T47D (cell line): ENCODE results near the gene KMT2E.
"Not testable (repeated sequence)": the region's sequence is repeated elsewhere in the genome, so short reads cannot be mapped to it uniquely, and the experiment has no call there.

Experiments
- DNase-seq, 2 experiments: peaks; one replicate each; pipeline versions ENCODE4 v3.0.0 to v3.0.0-alpha.2; 2011 to 2012; ENCODE audit warnings: low read depth in 1 of 2, low spot score in 1 of 2
- JUND ChIP-seq: IDR thresholded peaks from 2 replicates; pipeline ENCODE4 v1.6.1; 2012; ENCODE audit warnings: low read depth
- in situ Hi-C: cut with HindIII; loops from 2 replicates; pipeline ENCODE4 v1.10.0; 2016; ENCODE audit warnings: low sequenced_read_pairs, low pct_unique_long_range_greater_than_20kb

The KMT2E gene

DNA sequence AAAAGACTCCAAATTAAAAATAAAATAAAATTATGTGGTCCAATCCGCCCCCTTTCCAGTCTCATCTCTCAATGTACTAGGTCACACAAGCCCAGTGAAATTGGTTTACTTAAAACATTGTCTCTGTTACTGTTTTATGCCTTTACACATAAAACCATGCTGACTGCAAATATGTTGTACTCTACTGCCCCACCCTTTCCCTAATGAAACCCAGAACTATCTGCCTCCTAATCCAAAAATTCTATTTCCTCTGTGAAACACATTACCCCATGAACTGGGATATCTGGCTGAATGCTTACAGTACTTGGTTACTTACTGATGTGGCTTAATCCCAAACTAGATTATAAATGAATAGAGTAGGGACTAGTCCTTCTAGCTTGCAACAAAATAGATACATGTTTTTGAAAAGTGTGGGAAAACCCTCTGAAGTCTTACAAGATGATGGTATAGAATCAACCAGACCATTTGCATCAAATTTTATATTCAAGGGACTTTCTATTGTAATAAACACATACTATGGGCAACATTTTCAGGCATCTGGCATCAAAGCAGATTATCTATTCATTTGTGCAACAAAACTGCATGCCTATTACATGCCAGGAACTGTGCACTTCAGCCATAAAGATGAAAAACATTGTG is 10.0 kb upstream of the KMT2E start:
- in situ Hi-C loops = no loop called here
- TF ChIP-seq JUND = no peak
- no peak for DNase-seq

DNA sequence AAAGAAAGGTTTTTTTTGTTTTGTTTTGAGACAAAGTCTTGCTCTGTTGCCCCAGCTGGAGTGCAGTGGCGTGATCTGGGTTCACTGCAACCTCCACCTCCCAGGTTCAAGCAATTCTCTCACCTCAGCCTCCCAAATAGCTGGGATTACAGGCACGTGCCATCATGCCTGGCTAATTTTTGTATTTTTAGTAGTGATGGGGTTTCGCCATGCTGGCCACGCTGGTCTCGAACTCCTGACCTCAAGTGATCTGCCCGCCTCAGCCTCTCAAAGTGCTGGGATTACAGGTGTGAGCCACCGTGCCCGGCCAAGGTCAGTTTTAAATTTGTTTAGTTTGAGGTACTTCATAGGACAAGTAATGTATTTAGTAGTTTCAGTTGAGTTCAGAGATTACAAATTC is 9.0 kb upstream of the KMT2E start:
- DNase-seq, in situ Hi-C loops: not testable (repeated sequence)

DNA sequence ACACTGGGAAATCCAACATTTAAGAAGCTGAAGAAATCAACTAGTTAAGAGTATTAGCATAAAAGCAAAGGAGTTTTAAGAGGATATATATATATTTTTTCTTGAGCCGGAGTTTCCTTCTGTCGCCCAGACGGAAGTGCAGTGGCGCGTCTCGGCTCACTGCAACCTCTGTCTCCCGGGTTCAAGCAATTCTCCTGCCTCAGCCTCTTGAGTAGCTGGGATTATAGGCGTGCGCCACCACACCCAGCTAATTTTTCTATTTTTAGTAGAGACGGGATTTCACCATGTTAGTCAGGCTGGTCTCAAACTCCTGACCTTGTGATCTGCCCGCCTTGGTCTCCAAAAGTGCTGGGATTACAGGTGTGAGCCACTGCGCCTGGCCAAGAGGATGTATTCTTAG is 8.5 kb upstream of the KMT2E start:
- DNase-seq, in situ Hi-C loops: not testable (repeated sequence)

DNA sequence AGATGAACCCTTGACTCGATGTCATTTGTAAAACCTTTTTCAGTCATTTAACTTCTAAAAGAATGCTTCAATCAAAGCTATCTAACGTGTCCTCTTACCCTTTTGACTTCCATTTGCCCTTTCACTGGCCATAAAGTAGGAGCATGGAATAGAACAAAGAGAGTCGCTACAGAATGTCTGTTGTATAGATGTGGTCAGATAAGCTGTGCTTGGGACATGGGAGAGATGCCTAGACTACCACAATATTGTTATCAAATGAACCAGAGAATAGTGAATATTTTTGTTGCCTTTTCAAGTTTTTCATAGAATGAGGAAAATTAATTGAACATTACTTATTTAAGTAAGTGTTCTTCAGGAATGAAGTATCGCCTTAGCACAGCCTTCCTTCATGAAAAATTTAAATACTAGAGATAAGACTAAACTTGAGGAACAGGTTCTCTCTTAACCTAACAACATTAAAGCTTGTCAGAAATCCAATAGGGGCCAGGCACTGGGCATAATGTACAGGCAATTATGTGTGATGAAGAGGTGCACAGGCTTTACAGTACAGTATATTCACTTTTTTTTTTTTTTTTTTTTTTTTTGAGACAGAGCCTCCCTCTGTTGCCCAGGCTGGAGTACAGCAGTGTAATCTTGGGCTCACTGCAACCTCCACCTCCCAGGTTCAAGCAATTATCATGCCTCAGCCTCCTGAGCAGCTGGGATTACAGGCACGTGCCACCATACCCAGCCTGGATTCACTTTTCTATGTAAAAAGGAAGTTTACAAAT is 7.5 kb upstream of the KMT2E start:
- in situ Hi-C loops = no loop called here
- peak in 1 of 2 experiments; percentile 64 for DNase-seq
- no peak for TF ChIP-seq JUND

DNA sequence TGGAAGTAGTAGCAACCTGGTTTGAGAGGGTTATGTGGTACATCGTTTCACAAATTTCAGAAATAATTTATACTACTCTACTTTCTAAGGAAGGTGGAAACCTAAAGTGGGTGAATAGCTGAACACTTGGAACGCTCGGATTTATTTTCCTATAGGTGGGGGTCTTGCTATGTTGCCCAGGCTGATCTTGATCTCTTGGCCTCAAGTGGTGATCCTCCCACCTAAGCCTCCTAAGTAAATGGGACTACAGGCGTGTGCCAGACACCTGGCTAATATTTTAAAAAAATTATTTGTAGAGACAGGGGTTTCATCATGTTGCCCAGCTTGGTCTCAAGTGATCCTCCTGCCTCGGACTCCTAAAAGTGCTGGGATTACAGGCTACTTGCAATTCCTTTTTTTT is 6.7 kb upstream of the KMT2E start:
- in situ Hi-C loops = no loop called here
- no peak for DNase-seq
- TF ChIP-seq JUND = no peak

DNA sequence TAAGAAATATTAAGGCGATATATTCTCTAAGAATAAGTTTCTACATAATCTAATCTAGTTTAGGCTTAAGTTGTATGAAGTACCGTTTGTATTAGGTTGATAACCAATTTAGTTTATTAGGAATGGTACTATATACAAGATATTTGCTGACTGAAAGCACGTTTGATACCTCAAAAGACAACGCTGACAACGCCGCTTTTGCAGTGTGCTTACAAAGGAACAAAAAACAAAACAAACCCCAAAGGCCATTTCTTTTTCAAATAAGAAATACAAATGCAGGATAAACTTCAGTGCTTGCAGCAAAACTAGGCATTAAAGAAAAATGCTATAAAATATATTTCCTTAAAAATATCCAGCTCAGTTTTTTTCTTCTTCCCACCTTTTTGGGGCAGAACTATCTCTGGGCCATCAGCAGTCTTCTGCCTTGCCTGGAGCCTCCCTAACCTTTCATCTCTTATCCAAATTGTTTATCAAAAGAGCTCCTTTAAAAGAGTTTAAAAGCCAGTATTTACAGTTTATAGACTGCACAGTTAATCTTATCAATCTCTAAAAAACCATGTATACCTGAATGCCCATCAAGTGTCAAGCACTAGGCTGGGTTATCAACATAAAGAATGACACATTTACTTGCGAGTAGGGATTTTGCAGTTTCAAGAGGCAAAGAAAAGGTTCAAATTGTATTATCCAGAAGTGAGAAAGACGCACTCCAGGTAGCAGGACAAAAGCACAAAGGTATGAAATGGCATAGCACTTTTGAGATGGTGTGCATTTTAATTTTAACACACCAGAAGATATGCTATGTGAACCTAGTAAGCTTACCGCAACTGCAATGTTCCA is 4.1 kb upstream of the KMT2E start:
- in situ Hi-C loops = no loop called here
- no peak for DNase-seq
- no peak for TF ChIP-seq JUND

DNA sequence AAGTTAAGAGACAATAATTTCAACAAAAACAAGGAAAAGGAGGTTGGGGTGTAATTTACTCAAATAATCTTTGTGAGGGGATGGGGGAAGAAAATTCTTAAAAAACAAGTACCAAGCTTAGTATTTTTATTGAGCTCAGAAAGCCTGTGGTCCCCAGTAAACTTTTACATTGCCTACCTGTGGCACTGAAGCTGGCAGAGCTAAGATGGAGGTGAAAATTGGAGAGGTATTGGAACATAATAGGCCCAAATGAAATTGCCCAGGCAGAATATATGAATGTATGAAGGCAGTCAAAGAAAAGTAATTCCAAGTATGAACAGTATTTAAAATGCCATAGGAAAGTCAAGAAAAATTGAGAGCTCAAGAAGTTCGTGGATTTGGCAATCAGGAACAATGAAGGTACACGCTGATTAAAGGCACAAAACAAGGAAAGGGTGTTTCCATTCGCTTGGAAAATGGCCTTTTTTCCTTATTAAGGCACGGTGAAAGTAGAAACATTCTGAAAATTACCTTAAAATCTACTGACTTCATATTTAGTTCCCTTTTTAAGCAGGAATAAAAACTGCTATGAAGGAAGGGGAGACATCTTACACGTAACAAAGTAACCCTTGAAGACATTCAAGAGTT is 3.4 kb upstream of the KMT2E start:
- in situ Hi-C loops = no loop called here
- TF ChIP-seq JUND = no peak
- no peak for DNase-seq

DNA sequence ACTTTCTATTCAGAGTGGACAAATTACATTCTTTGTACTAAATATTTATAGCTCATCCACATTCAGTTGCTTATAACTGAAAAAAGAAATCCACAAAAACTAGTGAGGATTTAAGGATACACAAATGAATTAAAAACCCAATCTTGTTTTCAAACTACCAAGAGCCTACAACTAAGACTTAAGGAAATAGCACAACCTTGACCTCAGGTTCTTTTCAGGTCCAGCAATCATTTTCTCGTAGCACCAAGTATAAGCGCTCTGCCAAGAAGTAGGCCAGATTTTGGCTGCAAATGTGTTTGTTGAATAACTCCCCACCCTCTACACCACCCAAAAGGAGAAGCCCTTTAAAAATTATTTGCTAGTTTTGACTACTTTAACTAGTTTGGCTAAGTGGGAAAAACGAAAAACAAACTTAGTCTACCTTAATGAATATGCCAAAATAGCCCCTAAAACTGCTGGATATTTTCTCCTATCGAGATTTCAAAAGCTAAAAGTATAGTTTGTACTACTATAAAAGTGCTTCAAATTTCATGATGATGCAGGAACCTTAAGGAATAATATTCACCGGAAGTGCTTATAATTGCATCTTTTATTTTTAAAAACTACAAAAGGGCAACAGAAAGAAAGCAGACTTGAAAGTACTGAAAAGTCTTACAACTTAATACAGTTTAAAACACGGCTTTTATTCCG is 2.7 kb upstream of the KMT2E start:
- no peak for DNase-seq
- in situ Hi-C loops = no loop called here

DNA sequence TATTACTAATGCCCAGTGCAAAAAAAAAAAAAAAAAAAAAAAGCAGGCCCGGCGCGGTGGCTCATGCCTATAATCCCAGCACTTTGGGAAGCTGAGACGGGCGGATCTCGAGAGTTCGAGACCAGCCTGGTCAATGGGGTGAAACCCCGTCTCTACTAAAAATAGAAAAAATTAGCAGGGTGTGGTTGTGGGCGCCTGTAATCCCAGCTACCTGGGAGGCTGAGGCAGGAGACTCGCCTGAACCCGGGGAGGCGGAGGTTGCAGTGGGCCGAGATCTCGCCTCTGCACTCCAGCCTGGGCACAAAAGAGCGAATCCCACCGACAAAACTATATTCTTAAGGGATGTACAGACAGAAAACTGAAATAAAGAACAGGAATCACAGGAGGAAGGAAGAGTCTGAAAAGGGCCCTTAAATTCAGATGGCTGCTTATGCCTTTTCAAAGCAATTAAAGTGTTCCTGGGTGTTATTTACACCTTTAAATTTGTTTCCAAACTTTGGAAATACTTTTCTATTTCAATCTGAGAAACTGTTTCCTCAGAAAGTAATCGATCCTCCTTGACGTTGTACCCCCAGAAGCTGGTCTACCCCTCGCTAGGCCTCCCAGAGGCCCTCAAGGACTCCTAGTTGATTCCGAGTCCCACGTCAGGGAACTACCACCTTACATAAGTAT is 2.0 kb upstream of the KMT2E start:
- DNase-seq = no peak
- in situ Hi-C loops = no loop called here
- TF ChIP-seq JUND = no peak

More for the DNA sequence above, 2.7 kb upstream of the KMT2E start:
- no peak for TF ChIP-seq JUND

DNA sequence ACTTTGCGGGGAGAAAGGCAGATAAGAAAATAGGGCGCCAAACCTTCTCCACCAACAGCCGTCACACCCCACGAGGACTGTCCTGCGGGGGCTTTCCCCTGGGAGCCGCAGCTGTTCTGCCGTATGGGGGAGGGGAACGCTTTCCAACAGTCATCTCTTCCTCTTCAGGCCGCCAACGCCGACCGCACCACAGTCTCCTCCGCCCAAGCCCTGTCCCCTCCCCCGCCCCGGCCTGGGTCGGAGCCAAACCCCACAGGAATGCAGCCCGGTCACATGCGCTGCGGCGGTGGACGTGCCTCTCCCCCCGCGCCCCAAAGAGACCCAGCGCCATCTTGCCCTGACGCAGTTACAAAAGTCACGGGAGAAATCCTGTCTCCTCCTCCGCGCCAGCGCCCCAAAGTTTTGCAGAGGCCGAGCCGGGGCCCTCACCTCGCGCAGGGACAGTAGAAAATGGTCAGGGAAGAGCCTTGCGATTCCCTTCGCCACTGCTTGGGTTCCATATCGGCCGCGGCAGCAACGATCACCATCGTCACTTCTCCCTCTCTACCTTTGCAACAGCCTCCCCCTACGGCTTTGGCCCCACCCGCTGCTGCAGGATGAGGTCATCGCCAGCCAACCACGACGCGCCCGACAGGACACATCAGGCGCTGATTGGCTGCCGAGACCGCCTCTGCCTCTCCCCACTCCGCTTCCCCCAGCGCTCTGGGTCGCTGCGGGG is 1.3 kb upstream of the KMT2E start:
- in situ Hi-C loops = no loop called here
- peak; percentile 66 for TF ChIP-seq JUND
- peak; percentile 95 to 96 for DNase-seq

DNA sequence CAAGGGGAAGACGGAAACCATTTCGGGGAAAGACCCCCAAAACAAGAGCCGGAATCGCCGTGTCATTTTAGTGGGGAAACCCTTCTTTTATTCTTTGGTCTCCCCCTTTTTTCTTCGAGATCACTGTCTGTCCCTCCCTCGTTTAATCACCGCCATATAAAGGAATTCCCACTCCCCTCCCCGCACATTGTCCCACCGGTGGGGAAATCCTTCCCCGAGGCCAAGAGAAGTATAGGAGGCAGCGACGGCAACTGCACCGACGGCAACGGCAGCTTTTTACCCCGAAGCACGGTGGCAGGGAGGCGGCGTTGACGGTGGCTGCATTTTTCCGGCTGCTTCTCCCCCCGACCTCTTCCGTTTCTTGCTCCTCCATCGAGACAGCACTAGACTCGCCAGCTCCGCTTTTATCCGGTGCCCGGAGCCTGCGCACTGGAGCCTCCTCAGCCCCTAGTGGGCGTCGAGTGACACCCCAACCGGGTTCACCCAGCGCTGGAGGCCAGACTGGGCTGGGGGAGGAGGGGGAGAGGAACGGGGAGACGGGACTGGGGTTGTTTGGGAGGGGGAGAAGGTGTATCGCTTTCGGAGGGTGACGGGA is 687 bp upstream of the KMT2E start:
- in situ Hi-C loops = no loop called here
- TF ChIP-seq JUND = no peak
- peak; percentile 81 to 94 for DNase-seq
